Adipocyte (in vitro differentiated cells): ENCODE measurements around the gene EGFL7.
A peak's percentile ranks its signal among the peaks of the same experiment; 100 is the strongest.

Experiments
- DNase-seq: peaks from one replicate; pipeline ENCODE4 v3.0.0-alpha.2; 2015; ENCODE audit warnings: low read depth
- H3K27me3 ChIP-seq: replicated peaks from 2 replicates; pipeline ENCODE4 v1.7.0; 2013; ENCODE audit warnings: mild to moderate bottlenecking, low read length, moderate library complexity; ENCODE audit not compliant: control insufficient read depth, insufficient read depth
- H3K36me3 ChIP-seq: 2 replicates; pipeline ENCODE4 v1.7.0; 2013; ENCODE audit warnings: low read length, mild to moderate bottlenecking, moderate library complexity; ENCODE audit not compliant: control insufficient read depth, insufficient read depth, severe bottlenecking
- H3K4me1 ChIP-seq: 2 replicates; pipeline ENCODE4 v1.7.0; 2013; ENCODE audit warnings: mild to moderate bottlenecking, low read length, moderate library complexity; ENCODE audit not compliant: control insufficient read depth, insufficient read depth
- H3K4me3 ChIP-seq: 2 replicates; pipeline ENCODE4 v1.7.0; 2013; ENCODE audit warnings: mild to moderate bottlenecking, low read length, moderate library complexity
- H3K9ac ChIP-seq: 2 replicates; pipeline ENCODE4 v1.7.0; 2013; ENCODE audit warnings: mild to moderate bottlenecking, low read length, moderate library complexity
- H3K9me3 ChIP-seq: 2 replicates; pipeline ENCODE4 v1.7.0; 2013; ENCODE audit warnings: mild to moderate bottlenecking, low read length, moderate library complexity; ENCODE audit not compliant: control insufficient read depth

Gene EGFL7

DNA sequence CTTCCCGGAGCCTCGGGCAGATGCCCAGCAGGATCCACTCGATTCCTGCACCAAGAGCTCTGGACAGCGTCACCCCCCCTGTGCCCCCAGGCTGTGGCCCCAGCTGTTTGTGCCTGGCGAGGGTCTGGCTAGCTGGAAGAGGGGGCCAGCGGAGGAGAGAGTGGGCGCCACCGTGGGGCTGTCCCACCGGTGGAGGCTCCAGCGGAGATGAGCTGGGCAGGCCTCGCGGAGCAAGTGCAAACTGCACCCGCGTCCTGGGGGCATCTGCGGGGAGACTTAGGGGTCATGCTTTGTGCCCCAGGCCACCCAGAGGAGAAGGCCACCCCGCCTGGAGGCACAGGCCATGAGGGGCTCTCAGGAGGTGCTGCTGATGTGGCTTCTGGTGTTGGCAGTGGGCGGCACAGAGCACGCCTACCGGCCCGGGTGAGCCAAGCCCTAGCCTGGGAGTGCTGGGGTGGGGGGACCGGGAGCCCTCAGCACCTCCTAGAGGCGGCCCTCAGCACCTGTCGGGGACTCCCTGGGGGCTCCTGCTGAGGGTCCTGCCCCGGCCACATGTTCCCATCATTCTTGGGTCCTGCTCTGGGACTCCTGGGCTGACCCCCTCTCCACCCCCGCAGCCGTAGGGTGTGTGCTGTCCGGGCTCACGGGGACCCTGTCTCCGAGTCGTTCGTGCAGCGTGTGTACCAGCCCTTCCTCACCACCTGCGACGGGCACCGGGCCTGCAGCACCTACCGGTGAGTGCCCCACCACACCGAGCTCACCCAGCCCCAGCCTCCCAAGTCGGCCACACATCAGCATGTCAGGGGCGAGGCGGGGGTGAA lies 5.4 kb downstream of the EGFL7 start:
- Histone ChIP-seq H3K27me3 (peaks cover 12% of the 10 kb centered on the region), H3K36me3 (peaks cover 4% of the 10 kb centered on the region), H3K9me3 (no peaks in the 10 kb centered on the region), H3K9ac (no peak overlapping the region), H3K4me1 (no peaks in the 10 kb centered on the region), H3K4me3 (no peak overlapping the region)
- no peak for DNase-seq

DNA sequence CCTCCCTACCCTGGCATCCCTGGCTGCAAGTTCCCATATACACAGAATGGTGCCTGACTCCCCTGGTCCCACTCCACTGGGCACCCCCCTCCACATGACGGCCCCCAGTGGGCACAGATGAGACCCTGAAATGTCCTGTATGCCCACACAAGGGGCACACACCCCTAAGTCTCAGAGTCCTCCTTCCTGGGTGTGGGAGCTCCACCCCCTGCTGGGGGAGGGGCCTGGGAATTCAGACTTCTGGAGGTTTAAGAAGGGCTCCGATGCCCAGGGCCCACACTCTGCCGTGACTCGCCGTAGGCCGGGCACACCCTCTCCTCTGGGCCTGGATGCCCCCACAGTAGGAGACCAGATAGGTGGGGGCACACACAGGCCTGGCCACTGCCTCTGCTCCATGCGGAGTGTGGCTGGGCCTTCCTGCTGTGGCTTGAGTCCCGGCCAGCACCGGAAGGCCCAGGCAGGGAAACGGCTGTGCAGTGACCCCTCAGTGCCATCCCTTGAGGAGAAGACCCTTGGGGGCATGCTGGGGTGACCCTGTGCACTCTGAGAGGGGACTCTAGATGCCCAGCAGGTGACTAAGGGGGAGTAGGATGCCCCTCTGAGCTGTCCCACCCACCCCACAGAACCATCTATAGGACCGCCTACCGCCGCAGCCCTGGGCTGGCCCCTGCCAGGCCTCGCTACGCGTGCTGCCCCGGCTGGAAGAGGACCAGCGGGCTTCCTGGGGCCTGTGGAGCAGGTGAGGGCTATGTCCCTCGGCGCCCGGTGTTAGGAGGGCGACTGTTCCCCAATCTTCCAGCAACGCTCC lies 6.5 kb downstream of the EGFL7 start:
- Histone ChIP-seq H3K4me1 (no peaks in the 10 kb centered on the region), H3K4me3 (no peak overlapping the region), H3K9ac (no peak overlapping the region), H3K36me3 (peaks cover 14% of the 10 kb centered on the region), H3K9me3 (no peaks in the 10 kb centered on the region), H3K27me3 (peaks cover 2% of the 10 kb centered on the region)
- no peak for DNase-seq

DNA sequence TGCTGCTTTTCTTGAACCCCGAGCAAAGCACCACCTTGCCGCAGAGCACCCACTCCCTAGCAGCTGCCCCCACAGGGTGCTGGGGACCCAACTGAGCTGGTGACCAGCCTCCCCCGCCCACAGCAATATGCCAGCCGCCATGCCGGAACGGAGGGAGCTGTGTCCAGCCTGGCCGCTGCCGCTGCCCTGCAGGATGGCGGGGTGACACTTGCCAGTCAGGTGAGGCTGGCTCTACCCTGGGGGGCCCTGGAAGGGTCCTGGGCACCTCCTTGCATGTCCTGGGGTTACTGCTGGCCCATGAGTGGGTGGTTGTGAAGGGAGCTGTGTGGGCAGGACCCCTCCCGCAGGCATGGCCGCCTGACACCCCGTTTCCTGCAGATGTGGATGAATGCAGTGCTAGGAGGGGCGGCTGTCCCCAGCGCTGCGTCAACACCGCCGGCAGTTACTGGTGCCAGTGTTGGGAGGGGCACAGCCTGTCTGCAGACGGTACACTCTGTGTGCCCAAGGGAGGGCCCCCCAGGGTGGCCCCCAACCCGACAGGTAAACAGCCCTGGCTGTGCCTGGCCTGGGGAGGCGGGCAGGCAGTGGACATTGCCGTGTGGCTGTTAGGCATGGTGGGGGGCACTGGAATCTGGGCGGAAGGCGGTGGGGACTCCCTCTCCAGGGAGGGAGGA lies 7.2 kb downstream of the EGFL7 start:
- peaks cover 21% of the 10 kb centered on the region for H3K36me3 ChIP-seq
- DNase-seq = no peak
- no peaks in the 10 kb centered on the region for H3K4me1 ChIP-seq
- no peak overlapping the region for H3K9ac ChIP-seq
- H3K27me3 ChIP-seq = no peaks in the 10 kb centered on the region
- no peaks in the 10 kb centered on the region for H3K9me3 ChIP-seq
- H3K4me3 ChIP-seq = no peak overlapping the region

DNA sequence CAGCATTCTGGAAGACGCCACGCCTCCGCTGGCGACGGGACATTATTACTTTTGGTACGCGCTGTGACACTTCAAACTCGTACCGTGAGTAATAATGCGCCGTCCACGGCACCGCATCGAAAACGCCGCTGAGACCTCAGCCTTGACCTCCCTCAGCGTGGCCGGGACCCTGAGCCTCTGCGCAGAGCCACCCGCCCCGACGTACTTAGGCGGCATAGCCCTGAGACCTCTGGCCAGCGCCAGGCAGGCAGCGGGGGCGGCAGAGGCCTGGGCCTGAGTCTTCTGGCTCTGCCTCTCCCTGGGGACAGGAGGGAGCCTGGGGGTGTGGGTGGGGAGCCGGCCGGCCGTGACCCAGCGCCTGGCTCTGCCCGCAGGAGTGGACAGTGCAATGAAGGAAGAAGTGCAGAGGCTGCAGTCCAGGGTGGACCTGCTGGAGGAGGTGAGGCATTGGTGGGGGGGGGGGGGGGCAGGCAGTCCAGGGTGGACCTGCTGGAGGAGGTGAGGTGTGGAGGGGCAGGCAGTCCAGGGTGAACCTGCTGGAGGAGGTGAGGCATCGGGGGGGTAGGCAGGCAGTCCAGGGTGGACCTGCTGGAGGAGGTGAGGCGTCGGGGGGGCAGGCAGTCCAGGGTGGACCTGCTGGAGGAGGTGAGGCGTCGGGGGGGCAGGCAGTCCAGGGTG lies 8.0 kb downstream of the EGFL7 start:
- Histone ChIP-seq H3K9me3 (no peaks in the 10 kb centered on the region), H3K4me3 (no peak overlapping the region), H3K4me1 (no peaks in the 10 kb centered on the region), H3K27me3 (no peaks in the 10 kb centered on the region), H3K9ac (no peak overlapping the region), H3K36me3 (peaks cover 23% of the 10 kb centered on the region)
- no peak for DNase-seq

DNA sequence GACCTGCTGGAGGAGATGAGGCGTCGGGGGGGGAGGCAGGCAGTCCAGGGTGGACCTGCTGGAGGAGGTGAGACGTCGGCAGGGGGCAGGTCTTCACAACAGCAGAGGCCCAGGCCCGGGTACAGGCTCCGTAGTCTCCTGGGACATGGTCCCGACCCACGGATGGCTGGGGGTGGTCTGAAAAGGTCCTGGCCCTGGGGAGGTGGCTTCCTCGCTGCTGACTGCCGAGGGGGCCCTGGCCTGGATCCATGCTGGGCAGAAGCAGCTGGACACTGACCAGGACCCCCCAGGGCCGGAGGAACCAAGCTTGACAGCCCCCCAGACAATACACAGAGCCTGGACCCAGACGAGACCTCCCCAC lies 8.5 kb downstream of the EGFL7 start:
- no peak for DNase-seq
- Histone ChIP-seq H3K27me3 (no peaks in the 10 kb centered on the region), H3K9me3 (no peaks in the 10 kb centered on the region)

DNA sequence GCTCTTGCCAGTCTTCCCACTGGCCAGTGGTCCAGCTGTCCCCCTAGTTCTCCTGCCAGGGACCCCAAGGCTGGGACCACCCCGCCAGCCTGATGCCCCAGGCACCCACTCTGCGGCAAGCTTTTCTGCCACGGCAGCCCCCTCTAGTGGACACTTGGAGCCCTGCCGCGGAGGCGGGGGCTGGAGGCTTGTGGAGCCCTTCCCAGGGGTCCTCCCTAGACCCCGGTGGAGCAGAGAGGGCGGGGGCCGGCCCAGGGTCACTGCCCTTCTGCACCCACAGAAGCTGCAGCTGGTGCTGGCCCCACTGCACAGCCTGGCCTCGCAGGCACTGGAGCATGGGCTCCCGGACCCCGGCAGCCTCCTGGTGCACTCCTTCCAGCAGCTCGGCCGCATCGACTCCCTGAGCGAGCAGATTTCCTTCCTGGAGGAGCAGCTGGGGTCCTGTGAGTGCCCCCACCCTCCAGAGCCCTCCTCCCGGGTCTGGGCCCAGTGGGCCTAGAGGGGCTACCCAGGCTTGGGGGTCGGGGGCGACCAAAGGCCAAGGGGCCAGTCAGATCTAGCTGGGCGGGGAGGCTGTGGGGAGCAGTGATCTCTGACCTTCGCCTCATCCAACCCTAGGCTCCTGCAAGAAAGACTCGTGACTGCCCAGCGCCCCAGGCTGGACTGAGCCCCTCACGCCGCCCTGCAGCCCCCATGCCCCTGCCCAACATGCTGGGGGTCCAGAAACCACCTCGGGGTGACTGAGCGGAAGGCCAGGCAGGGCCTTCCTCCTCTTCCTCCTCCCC lies 9.1 kb downstream of the EGFL7 start:
- no peaks in the 10 kb centered on the region for H3K9me3 ChIP-seq
- DNase-seq = peak; percentile 66
- H3K36me3 ChIP-seq = peaks cover 33% of the 10 kb centered on the region
- no peaks in the 10 kb centered on the region for H3K4me1 ChIP-seq
- H3K4me3 ChIP-seq = no peak overlapping the region
- H3K27me3 ChIP-seq = no peaks in the 10 kb centered on the region
- no peak overlapping the region for H3K9ac ChIP-seq

More for the DNA sequence above, 8.5 kb downstream of the EGFL7 start:
- Histone ChIP-seq H3K4me3 (no peak overlapping the region), H3K4me1 (no peaks in the 10 kb centered on the region), H3K36me3 (peaks cover 28% of the 10 kb centered on the region), H3K9ac (no peak overlapping the region)

DNA sequence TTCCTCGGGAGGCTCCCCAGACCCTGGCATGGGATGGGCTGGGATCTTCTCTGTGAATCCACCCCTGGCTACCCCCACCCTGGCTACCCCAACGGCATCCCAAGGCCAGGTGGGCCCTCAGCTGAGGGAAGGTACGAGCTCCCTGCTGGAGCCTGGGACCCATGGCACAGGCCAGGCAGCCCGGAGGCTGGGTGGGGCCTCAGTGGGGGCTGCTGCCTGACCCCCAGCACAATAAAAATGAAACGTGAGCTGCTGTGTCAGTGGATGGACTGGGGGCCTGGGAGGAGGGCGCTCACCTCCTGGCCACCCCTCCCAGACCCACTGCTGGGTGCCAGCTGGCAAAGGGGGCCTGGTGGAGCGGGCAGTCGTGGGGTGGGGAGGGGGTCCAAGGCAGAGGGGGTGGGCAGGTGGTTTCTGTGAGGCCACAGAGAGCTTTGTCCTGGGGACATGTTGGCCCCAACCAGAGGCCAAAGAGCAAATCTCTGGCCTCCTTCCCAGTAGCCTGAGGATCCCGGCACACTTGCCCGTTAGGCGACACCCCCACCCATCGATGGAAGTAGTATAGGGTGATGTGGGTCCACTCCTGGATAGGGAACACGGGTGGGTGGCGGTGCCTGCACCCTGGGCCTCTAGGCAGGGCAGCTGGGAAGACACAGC lies 9.8 kb downstream of the EGFL7 start:
- DNase-seq = no peak
- Histone ChIP-seq H3K36me3 (peaks cover 33% of the 10 kb centered on the region), H3K9ac (no peak overlapping the region), H3K9me3 (no peaks in the 10 kb centered on the region), H3K27me3 (no peaks in the 10 kb centered on the region), H3K4me1 (no peaks in the 10 kb centered on the region), H3K4me3 (no peak overlapping the region)

DNA sequence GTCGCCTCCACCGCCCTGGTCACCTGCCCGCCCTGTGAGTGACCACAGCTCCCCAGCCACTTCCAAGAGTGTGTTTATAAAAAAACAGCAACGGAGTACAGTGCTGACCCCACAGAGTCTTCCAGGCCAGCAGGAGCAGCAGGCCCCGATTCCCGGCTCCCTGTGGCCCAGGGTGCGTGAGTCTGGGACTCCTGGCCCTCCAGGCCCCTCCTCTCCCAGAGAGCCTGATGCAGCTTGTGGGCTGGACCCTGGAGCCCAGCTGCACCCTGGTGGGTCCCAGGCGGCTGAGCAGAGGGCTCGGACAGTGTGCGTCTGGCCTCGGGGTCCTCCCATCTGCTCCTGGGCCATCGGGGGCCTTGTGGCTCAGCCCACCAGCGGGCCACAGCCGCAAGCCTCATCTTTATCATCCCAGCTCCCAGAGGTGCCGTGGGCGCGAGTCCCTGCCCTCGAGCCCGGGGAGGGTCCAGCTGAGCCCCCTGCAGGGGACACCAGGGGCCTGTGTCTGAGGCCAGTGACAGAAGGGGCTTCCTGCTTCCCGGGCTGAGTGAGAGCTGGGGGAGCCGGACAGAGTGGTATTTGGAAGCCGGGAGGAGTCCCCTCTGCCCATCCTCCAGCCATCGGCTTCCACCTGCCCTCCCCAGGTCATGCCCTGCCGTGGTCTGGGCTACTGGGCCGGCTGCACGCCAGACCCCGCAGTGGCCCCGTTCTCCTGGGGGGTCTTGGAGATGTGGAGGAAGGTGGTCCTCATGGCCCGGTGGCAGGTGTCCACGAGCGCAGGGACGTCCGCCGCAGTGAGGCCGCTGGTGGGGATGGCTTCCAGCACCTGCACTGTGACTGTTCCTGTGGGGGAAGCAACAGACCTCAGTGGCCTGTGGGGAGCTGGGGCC lies 10.6 kb downstream of the EGFL7 start:
- no peaks in the 10 kb centered on the region for H3K4me1 ChIP-seq
- H3K9me3 ChIP-seq = no peaks in the 10 kb centered on the region
- H3K36me3 ChIP-seq = peaks cover 38% of the 10 kb centered on the region
- no peaks in the 10 kb centered on the region for H3K27me3 ChIP-seq
- DNase-seq = no peak
- H3K4me3 ChIP-seq = no peak overlapping the region
- H3K9ac ChIP-seq = no peak overlapping the region

DNA sequence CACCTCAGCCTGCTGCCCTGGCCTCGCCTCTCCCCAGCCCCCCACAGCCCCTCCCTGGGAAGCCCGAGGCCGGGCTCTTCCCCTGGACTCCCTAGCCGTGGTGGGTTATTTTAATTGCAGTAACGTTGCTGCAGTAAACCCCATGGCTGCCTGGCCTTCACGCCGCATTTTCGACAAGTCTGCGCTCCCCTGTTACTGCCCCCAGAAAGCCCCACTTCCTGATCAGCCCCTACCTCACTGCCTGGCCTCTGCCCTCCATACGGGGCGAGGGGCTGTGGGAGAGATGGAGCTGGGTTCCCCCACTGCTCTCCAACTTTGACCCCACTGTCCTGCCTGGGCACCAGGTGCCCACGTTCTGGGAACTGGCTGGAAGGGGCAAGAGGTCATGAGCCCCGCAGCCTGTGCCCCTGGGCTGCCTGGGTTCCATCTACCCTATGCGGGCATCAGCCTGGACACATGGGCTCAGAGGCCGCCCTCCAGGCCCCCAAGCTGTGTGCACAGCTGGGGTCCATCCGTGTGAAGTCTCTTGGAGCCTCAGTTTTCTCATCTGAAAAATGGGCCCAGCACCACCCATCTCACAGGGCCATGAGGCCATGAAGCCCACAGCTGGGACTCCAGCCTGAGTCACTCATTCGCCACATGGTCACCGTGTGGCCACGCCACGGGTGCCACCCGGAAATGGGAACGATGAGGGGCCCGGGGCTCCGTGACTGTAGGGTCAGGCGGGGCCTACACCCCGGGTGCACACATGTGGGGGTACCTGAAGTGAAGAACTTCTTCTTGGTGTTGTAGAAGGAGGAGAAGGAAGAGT lies 11.5 kb downstream of the EGFL7 start:
- Histone ChIP-seq H3K4me1 (peaks cover 4% of the 10 kb centered on the region), H3K9ac (no peak overlapping the region)

More for the DNA sequence above, 11.5 kb downstream of the EGFL7 start:
- Histone ChIP-seq H3K36me3 (peaks cover 40% of the 10 kb centered on the region), H3K4me3 (no peak overlapping the region), H3K9me3 (no peaks in the 10 kb centered on the region), H3K27me3 (no peaks in the 10 kb centered on the region)
- DNase-seq = no peak
